PC-9 (cell line): ENCODE results near the gene PPM1H.

Source experiments
- EZH2 ChIP-seq: fragments of 200-600 bp; sonication (generic); IDR thresholded peaks from 2 replicates; pipeline ENCODE4 v1.8.0; 2017; ENCODE audit warnings: antibody characterized with exemption, low read depth
- TF ChIP-seq, protein P1 (sequence below): fragments of 200-600 bp; sonication (generic); conservative IDR thresholded peaks from 2 replicates; pipeline ENCODE4 v1.6.1; 2017; ENCODE audit warnings: mixed run types, antibody characterized with exemption, mild to moderate bottlenecking, moderate library complexity

DNA sequence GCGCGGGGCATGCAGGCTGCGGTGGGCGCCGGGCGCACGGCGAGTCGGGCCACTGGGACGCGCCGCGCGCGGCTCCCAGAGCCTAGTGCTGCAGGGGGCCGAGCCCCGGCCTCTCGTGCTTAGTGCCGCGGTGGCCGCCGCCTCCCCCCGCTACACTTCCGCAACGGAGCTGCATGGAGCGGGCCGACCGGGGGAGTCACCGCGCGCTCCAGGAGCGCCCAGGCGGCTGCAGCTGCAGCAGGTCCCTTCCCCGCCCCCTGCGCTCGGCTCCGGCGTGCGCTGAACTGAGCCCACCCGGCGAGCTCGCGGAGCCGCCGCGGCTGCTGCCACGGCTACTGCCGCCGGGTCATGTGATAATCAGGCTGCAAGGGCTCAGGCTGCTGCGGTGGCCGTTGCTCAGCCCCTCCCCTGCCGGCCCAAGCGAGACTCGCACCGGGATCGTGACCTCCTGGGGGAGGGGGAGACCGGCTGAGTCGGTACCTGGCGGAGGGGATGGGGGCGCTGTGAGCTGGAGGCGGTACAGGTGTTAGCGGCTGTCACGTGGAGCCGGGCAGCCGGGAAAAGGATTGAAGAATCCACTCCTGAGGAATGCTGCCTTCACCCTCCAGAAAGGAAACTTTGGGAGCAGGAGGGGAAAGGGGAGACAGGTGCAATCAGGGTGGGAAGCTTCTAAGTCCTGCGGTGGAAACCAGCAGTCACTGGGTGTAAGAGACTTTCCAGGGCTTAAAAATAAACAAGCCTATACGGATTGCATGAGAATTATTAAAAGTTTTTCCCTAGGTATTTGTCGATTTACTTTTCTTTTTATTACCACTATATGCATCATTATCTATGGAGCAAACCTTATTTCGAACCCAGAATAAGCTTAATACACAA, at the start of gene PPM1H:
- TF ChIP-seq, protein P1, sequence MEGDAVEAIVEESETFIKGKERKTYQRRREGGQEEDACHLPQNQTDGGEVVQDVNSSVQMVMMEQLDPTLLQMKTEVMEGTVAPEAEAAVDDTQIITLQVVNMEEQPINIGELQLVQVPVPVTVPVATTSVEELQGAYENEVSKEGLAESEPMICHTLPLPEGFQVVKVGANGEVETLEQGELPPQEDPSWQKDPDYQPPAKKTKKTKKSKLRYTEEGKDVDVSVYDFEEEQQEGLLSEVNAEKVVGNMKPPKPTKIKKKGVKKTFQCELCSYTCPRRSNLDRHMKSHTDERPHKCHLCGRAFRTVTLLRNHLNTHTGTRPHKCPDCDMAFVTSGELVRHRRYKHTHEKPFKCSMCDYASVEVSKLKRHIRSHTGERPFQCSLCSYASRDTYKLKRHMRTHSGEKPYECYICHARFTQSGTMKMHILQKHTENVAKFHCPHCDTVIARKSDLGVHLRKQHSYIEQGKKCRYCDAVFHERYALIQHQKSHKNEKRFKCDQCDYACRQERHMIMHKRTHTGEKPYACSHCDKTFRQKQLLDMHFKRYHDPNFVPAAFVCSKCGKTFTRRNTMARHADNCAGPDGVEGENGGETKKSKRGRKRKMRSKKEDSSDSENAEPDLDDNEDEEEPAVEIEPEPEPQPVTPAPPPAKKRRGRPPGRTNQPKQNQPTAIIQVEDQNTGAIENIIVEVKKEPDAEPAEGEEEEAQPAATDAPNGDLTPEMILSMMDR = peak; percentile 77
- TF ChIP-seq EZH2 = no peak
